ENCODE measurements around the gene NFATC3.
"Not testable (repeated sequence)": the region's sequence is repeated elsewhere in the genome, so short reads cannot be mapped to it uniquely, and the experiment has no call there.

Gene NFATC3

DNA sequence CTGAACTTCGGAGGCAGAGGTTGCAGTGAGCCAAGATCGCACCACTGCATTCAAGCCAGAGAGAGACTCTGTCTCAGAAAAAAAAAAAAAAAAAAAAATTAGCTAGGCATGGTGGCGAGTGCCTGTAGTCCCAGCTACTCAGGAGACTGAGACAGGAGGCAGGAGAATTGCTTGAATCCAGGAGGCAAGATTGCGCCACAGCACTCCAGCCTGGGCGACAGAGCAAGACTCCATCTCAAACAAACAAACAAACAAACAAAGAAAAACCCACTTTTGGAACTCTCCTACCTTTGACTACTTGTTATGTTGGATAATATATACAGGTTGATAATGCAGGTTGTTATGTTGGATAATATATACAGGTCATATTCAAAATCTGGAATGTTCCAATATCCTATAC, 35.3 kb downstream of the NFATC3 start:
- not testable (repeated sequence) for DNase-seq

DNA sequence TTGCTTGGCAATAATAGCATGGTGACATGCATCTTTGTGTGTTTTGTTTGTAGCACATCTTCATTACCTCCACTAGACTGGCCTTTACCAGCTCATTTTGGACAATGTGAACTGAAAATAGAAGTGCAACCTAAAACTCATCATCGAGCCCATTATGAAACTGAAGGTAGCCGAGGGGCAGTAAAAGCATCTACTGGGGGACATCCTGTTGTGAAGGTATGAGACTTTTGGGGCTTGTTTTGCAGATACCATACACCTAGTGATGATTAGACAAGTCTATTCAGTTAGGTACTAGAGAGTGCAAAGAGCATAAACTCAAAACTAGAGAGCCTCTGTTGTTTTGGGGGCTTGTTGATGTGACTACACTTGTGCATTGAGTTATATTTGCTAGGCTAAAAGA, 41.2 kb downstream of the NFATC3 start:
- no peak for DNase-seq

DNA sequence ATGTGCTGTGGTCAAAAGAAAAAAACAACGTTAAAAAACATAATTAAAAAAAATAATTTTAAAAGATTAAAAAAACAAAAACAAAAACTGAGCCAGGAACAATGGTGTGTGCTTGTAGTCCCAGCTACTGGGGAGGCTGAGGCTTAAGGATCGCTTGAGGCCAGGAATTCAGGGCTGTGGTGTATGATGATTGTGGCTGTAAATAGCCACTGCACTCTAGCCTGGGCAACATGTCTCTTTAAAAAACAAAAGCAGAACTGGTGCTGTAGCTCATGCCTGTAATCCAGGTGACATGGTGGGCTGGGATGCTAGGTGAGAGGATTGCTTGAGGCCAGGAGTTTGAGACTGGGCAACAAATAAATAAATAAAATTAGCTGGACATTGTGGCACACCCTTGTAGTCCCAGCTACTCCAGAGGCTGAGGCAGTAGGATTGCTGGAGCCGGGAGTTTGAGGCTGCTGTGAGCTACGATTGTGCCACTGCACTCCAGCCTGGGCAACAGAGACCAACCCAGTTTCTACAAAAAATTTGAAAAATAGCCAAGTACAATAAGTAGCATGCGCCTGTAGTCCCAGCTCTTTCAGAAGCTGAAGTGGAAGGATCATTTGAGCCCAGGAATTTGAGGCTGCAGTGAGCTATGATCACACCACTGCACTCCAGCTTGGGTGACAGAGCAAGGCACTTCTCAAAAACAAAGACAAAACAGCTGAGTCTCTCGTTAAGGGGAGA, 43.6 kb downstream of the NFATC3 start:
- no peak for DNase-seq

DNA sequence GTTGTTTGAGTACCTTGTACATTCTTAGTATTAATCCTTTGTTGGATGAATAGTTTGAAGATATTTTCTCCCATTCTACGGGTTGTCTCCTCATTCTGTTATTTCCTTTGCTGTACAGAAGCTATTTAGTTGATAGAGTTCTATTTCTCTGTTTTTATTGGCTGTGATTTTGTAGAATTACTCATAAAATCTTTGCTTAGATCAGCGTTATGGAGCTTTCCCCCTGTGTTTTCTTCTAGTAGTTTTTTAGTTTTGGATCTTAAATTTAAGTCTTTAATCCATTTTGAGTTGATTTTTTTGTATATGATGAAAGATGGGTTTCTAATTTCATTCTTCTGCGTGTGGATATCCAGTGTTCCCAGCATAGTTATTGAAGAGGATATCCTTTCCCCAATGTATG, 45.4 kb downstream of the NFATC3 start:
- DNase-seq, result no peak

DNA sequence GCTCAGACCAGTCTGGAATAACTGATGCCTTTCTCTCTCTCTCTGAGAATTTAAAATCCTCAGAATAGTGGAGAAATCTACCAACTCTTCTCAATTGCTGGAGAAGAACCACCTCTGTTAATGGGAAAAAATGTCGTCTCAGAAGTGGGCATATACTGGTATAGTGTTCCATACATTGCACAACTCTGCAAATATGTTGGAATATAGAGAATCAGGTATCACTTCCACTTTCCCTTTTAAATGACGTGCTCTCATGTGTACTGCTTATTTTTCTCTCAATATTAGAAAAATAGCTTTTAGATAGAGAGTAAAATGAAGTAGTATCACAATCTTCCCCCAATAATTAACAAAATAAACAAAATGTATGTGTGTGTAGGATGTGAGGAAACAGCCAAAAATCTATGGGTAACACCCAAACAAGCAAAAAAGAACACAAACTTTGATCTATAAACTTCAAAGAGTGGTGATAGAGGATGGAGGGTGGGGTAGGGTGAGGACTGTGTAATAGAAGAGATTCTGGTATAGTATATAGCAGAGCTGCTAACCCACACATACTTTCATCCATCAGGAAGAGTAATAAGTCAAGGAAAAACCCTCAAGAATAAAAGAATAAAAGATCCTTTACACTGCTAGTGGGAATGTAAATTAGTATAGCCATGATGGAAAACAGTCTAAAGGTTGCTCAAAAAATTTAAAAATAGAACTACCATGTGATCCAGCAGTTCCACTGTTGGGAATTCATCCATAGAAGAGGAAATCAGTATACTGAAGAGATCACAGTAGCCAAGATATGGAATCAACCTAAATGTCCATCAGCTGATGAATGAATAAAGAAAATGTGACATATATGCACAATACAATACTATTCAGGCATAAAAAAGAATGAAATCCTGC, 46.9 kb downstream of the NFATC3 start:
- no peak for DNase-seq

DNA sequence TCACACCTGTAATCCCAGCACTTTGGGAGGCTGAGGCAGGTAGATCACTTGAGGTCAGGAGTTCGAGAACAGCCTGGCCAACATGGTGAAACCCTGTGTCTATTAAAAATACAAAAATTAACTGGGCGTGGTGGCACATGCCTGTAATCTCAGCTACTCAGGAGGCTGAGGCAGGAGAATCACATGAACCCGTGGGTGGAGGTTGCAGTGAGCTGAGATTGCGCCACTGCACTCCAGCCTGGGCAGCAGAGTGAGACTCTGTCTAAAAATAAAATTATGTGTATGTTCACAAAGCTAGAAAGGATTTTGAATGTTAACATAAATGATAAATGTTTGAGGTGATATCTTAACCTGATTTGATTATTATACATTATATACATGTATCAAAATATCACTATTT, 47.8 kb downstream of the NFATC3 start:
- not testable (repeated sequence) for DNase-seq

DNA sequence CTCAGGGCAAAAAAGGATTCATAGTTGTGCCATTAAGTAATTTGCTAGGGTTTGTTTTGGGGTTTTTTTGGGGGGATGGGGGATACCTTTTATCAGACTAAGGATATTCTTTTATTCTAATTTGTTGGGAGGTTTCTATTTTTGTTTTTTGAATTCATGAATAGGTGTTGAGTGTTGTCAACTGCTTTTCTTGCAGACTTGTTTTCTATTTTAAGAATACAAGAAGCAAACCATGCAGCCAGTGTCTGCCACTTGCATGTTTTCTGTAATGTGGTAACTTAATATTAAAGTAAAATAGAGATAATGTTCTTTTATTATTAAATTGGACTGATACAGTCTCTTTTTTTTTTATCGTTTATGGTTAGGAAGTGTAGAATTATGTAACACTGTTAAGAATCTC, 49.5 kb downstream of the NFATC3 start:
- DNase-seq, result no peak

DNA sequence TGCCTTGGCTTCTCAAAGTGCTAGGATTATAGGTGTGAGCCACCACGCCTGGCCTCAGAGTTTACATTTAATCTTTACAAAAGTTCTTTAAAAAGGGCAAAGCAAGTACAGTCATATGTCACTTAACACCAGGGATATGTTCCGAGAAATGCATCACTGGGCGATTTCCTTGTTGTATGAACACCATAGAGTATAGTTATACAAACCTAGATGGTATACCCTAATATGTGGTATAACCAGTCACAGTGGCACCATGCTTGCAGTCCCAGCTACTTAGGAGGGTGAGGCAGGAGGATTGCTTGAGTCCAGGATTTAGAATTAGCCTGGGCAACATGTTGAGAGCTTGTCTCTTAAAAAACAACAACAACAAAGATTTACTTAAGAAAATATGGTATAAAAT, 51.3 kb downstream of the NFATC3 start:
- no peak for DNase-seq

DNA sequence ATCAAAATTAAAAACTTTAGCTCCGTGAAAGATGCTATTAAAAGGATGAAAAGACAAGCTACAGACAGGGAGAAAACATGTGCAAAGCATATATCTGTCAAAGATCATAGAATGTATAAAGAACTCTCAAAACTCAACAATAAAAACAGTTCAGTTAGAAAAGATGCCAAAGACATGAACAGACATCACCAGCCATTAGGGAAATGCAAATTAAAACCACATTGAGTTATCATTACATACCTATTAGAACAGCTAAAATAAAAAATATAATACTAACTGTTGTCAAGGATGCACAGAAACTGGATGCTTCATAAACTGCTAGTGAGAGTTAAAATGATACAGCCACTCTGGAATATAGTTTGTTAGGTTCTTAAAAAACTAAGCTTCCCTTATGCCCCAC, 58.8 kb downstream of the NFATC3 start:
- no peak for DNase-seq

DNA sequence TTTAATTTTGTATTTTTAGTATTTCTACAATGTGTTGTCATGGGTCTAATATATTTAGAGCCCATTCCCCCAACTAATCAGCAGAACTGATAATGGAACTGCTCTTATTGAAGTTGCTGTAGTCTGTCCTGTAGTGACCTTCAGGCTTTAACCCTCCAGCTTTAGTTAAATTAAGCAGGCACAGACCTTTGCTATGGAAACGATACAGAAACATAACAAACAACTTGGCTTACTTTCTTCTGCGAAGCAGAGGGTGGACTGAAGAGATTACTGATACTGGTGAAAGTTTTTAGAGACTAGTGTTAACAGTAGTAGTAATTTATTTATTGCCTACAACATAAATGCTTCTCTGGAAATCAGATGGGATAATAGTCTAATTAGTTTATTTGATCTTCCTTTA, 61.4 kb downstream of the NFATC3 start:
- DNase-seq, result no peak

DNA sequence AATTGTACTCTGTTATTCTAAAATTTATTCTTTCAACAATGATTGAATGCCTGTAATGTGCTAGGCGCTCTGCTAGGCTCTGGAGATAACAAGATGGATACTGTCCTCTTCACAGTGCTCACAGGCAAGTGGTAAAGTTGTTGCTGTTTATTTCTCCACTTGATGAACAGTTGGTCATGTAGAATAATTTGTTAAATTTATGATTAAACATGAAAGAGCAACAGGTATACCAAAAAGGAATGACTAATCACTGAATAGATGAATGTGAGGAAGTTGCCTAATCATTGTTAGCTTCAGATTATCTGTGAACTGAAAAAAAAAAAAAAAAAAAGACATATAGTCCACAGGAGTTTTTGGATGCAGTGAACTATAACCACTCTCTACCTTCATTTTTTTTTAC, 62.3 kb downstream of the NFATC3 start:
- no peak for DNase-seq

DNA sequence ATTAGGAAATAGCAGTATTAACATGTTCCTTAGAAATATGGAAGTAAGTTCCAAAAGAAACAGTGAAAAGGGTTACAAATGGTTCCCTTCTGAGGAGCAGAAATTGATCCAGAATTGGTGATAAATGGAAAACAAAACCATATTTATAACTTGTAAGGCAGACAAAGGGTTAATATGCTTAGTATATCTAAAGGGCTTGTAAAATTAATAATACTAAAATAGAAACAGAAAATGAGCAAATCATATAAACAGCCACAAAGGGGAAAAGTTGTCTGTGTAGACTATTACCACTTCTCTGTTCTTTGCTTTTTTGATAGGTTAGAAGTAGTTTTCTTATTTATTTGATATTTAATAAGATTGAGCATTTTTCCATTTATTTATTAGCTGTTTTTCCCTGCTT, 64.4 kb downstream of the NFATC3 start:
- DNase-seq, result no peak

DNA sequence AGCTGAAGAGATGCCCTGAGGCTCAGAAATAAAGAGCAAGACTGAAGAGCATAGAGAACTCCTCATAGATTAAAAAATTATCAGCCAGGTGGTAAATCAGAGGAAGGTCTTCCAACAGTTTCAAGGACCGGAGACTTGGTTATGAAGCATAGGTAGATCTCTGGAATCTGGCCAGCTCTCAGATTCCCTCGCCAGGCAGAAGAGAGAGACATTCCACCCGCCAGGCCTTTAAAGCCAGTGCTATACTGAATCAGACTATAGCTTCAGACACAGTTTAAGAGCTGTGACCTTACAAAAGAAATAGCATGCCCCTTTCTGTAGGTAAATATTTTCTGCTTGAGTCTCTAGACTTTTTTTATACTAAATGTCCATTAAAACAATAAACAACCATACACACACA, 70.3 kb downstream of the NFATC3 start:
- no peak for DNase-seq

DNA sequence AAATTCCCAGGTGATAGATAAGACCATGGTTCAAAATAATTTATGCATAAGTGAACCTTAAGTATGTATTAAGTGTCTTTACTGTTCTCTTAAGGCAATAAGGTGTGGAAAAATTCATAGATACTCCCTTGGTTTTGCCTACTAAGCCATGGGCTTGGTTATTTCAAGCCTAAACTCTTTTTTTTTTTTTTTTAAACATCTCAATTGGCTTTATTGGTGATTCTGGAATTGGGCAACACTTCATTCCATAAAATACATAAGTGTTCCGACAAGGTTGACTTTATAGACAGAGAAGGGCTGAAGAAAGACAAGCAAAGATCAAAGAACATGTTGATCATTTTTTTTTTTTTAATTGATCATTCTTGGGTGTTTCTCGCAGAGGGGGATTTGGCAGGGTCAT, 77.2 kb downstream of the NFATC3 start:
- no peak for DNase-seq

DNA sequence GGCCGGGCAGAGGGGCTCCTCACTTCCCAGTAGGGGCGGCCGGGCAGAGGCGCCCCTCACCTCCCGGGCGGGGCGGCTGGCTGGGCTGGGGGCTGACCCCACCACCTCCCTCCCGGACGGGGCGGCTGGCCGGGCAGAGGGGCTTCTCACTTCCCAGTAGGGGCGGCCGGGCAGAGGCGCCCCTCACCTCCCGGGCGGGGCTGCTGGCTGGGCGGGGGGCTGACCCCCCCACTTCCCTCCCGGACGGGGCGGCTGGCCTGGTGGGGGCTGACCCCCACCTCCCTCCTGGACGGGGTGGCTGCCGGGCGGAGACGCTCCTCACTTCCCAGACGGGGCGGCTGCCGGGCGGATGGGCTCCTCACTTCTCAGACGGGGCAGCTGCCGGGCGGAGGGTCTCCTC, 78.1 kb downstream of the NFATC3 start:
- DNase-seq, result not testable (repeated sequence)

DNA sequence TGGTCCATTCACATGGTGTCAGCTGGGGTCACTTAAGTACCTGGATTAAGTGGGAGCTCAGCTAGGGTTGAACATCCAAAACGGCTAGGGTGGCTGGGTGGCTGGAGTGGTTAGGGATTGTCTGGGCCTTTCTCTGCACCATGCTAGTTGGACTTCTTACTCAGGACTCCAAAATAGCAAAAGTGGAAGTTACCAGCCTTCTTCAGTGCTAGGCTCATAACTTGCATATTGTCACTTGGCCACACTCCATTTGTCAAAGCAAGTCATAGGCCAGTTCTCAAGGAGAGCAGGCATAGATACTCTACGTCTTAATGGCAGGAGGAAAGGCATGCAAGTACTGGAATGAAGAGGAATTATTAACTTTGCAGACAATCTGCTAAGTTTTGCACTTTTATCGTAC, 81.1 kb downstream of the NFATC3 start:
- DNase-seq, result no peak

DNA sequence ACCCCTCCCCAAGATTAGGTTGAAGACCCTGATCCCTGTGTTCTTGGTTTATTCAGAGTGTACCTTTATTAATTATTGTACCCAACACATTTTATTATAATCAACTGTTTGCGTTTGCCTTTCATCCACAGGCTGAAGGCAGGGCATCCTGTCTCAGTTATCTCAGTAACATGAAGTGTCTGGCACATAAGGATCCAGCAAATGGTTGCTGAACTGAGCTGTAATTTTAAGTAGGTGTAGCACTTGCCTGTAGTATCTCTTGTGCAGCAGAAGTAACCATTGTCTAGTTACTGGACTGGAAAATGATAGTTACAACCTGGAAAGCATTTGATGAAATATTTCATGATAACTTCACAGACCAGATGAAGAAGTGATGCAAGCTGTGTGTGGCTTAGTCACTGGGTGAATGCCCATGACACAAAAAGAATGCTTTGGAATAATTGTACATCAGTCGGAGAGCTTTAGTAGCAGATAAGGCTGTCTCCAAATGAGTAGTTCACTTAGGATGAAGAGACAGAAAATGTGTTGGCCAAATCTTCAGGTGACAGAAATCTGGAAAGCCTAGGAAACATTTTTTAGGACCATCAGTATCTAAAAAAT, 94.1 kb downstream of the NFATC3 start:
- no peak for DNase-seq

DNA sequence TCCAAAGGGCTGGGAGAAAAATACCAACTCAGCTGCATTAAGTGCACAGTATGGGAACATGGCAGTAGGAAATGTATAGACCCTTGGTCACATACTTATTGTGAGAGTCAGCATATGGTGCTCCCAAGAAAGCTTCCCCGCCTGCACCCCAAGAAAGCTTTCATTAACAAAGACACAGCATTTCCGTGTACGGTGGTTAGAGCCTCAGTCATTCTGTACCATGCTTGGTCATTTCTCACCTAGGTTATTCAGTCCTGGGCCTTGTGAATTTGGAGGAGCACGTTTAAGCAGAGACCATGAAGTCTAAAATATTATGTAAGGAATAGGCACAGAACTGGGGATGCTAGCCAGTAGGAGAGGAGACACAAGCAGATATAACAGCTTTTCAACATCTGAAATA, 94.7 kb downstream of the NFATC3 start:
- DNase-seq, result no peak

DNA sequence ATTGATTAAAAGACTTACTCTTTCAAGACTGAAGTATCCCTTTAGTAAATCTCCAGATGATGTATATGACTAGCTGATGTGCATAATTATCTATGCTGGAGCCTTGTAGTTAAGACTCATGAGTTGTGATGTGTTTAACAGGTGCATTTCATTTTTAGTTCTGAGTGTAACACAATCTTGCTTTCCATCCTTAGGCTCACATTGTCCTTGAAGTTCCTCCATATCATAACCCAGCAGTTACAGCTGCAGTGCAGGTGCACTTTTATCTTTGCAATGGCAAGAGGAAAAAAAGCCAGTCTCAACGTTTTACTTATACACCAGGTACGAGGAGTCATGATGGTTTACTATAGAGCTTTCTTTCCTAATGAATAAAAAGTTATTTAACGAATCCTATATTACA, 97.9 kb downstream of the NFATC3 start:
- no peak for DNase-seq

DNA sequence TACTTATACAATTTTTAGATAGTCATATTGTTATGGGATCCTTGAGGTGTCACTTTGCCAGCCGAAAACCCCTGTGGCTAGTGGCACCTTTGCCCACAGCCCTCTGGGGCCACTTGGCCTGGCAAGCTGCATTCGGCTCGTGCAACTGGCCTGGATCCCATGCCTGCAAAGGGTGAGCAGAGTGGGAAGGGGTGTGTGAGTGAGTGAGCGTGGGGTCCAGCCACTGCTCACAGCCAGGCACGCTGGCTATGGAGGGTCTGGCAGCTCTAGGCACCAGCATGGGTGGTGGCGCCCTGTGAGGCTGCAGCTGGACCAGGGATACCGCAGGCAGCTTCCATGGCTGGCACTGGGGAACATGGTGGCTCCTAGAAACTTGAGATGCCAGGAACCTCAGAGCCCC, 101.7 kb downstream of the NFATC3 start:
- DNase-seq, result no peak

DNA sequence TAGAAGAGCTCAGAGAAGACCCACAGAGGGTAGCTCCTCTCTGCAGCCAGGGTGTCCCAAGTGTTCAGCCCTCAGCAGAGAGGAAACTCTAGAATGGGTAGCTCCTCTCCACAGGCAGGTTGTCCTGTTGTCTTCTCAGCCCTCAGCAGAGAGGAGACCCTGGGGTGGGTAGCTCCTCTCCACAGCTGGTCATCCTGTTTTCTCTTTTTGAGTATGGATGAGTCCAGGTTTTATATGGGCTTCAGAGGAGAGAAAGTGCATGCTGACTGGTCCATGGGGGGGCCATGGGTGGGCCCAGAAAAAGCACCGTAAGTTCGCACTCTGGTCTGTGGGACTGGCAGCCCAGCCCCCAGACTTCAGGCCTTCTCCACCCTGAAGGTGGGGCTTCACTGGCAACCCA, 102.3 kb downstream of the NFATC3 start:
- no peak for DNase-seq

DNA sequence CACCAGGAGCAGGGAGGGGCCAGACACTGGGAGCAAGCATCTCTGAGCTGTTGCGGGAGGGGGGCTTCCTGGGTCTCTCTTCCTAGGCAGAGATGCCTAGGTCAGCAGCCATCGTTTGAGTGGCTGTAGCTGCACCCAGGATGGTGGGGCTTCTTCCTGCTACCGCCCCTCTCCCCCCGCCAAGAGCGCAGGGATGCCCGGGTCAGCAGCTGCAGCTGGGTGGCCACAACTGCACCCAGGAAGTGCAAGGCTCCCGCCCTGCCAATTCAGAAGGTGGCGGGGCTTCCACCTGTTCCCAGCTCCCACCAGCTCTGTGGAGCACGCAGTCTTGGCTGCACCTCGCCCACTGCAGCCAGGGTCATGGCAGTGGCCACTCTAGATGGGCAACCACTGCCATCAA, 103.0 kb downstream of the NFATC3 start:
- no peak for DNase-seq

DNA sequence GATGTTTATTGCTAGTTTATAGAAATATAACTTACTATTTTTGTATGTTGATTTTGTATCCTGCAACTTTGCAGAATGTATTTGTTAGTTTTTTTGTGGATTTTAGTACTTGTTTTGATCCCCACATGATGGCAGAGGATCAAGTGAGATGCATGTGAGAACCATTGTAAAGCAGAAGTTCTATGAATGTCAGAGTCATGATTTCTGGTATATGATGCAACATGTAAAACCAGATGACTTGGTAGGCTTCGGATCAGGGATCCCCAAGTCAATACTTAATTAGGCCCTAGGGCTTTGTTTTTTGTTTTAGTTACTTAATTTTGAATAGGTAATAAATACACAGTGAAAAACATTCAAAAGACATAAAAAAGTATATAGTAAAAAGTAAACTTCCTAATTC, 104.9 kb downstream of the NFATC3 start:
- no peak for DNase-seq
